ENCODE results near the gene CTCFL.

Gene CTCFL

GRCh38 chr20:57559658-57560553, 35.0 kb upstream of the CTCFL start:
- DNase-seq = no peak

DNA sequence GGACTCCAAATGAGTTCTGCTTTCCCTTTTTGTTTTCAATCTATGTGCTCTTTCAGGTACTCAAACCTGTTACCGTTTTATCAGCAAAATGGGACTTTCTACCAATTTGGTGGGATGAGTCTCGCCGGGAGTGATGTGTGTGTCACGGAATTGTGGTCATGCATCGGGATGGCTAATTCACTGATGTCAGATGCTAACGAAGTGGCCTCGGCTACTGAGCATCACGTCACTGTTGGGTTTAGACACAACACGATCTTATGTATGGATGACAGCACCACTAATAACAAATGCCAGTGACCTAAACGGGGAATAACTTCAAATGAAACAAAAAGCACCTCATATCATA, 34.3 kb upstream of the CTCFL start:
- no peak for DNase-seq

- no peak for DNase-seq
Observed at GRCh38 chr20:57558614-57559288, 33.8 kb upstream of the CTCFL start.

DNA sequence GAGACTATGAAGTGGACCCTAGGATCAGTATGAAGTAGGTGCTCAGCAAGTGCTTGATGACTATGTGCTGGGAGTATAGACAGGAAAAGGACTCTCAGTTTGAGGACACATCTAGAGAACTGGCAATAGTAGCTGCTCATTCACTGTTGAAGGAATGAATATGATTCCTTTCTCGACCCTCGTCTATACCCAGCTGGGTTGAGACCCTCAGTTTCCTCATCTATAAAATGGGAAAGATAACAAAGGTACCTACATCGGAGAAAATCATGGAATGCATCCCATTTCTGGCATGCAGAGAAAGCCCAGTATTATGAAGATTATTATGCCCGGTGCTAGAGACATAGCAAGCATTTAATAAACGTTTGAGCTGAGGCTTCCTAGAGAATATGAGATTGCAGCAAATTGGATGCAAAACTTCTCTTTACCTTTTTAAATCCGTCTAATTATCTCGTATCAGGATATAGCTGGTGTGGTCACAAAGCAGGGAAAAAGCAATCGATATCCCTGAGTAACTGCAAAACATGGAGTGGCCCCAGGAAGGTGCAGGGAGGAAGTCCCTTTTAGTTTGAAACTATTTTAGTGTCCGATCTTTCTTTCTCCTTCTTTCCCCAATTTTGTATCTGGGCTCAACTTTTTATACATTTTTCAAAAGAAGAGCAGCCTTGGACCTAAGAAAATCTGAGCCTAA, 33.1 kb upstream of the CTCFL start:
- no peak for DNase-seq

- DNase-seq = no peak
Observed at GRCh38 chr20:57556980-57557274, 32.0 kb upstream of the CTCFL start.

- DNase-seq = no peak
Observed at GRCh38 chr20:57555457-57556184, 30.7 kb upstream of the CTCFL start.

DNA sequence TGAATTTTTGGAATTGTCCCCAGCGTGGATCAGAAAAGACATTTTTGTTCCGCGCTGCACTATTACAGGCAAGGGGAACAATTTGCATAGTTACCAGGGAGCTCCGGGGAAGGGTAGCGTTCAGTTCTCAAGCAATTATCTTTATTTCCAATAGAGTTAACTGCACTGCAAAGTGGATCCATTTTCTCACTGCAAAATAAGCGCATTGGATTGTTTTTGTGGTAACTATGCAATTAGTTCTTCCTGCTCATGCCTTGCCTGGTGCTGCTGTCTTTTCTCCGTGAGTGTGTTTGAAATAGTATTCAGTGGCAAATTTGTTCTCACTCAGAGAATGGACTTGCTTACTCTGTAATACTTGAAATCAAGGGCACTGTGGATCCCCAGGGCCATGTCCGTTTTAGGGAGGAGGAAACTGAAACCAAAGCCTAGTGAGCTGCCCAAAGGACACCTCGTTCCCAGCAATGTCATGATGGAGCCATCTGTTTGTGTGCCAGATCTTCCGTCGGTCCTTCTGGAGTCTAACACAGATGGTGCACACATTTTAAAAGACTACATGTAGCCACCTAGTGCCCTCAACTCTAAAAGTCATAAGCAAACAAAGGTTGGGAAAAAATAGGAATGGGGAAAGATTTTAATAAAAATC, 28.6 kb upstream of the CTCFL start:
- DNase-seq = no peak

DNA sequence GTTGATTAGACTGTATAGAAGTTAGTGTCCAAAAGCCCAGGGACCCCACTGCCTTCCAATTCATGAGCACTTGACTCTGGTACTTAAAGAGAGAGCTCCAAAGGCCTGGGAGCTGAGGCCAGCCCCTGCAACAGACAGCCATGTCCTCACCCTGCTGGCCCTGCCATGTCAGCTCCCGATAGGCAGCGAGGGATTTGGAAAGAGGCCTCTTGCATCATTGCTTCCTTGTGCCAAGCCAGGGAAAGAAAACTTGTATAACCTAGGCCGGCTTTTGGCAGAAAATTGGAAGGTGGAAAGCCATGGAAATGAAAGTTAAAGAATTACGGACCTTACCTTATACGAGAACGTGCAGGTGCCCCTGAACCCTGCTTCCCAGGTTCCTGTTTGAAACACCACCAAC, 27.5 kb upstream of the CTCFL start:
- DNase-seq = no peak

- DNase-seq = no peak
Observed at GRCh38 chr20:57548177-57549058, 23.5 kb upstream of the CTCFL start.

DNA sequence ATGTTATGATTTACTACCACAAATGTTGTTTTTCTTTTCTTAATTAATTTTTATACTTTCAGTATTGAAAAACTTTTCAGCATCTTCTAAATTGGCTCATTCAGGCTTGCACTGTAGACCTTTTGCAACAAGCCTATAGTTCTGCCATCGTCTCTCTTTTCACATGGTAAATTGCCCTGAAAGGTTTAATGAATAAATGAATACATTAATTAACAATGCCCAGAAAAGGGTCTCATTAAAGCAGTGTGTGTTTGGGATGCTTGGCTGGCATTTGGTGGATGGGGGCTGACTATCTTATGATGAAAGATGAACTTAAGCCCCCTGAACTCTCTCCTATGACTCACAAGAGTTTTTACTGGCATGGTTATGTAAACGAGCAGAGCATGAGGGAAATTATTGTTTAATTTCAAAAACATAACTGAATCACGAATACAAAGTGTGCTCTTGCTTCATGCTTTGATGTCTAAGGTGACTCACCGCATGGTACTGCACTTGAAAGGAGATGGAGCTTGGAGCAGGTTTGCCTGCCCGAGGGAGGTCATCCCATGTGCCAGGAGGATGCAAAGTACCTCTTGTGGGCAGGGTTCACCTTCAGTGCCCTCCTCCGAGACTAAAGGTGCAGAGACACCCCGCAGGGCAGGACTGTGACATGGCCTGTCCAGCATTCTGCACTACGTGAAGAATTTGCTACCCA, 22.2 kb upstream of the CTCFL start:
- no peak for DNase-seq

DNA sequence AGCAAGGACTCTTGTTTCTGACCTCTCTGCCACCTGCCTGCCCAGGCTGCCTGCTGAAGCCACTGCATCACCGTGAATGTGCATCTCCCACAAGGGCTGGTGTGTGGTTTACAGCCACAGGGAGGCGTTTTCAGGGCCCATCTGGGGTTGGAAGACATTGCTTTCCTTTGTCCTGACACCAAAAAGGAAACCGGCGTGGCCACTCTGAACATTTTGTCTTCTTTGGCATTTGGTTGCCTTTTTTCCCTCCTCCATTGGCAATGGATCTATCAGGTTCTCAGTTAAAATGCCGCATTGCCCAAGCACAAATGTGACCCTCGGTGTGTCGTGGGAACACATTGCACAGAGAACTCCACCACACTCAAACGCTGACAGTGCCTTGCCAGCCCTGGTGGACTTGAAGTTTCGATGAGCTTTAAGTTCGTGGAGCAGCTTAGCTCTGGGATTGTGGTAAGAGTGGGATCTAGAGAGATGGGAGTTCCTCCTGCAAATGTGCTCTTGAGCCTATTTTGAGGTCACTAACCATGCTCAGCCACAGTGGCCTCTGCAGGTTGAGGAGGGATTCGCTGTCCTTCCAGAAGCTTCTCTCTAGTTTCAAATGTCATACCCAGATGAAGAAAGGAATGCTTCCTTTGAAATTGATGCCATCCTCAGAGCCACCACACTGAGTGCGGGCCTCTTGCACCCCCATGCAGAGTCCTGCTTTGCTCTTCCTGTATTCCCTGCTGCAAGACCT, 21.2 kb upstream of the CTCFL start:
- no peak for DNase-seq

- no peak for DNase-seq
Observed at GRCh38 chr20:57544838-57545564, 20.1 kb upstream of the CTCFL start.

- no peak for DNase-seq
Observed at GRCh38 chr20:57543754-57544153, 18.8 kb upstream of the CTCFL start.

DNA sequence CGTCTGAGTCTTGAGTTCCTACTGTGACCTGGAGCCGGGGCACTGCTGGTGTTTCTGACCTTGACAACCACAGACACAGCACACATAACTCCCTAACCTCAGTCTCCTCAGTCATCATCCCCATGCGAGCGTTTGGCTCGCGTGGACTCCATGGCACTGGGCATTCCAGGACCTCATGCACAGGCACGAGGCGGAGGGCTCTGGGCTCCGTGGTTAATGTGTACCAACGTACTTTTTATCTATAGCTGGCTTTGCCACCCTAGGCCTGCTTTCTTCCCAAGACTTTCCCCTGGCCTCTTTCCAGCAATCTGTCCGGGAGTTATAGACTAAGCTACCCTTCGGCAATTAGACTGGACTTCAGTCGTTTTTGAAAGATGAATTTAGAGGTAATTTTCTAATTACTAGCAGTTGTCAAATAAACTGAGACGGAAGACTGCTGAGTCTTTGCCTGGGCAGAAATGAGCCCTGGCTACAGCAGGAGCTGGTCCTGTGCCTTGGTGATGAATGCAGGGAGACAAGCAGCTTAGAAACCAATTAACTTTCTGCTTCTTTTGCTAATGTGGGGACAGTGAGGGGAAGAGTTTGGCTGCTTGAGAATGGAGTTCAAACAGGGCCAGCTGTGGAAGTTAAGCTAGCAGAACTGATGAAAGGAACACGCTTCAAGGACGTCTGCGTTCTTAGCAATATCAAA, 16.1 kb upstream of the CTCFL start:
- DNase-seq = no peak

DNA sequence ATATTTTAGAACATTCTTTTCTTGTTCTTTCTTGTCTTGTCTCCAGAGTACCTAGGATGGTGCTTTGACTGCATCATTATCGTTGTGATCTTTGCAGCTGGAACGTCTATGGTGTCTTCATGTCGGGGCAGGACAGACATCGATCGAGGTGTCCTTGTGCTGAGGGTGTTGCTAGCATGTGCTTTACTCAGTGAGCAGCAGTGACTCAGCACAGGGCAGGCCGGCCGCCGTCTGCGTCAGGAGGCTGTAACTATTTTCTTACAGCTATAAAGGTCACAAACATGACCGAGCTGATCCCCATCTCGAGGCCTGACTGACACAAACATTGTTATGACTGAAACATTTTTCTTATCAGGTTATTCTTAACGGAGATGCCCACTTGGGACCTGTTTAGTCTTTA, 14.9 kb upstream of the CTCFL start:
- no peak for DNase-seq

DNA sequence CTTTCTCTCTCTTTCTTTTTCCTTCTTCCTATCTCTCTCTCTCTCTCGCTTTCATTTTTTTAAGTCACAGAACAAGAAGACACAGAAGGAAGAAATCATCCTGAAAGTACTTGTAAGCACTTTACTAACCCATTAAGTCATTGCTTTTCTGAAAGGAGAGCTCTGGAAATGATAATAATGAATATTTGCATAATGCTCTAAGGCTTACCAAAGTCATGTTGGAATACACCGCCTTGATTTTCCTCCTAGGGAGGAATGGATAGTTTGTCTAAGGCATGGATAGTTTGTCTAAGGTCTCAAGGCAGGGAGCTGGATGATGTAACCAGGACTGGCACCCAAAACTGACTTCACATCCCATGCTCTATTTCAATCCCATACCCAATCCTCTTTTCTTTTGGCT, 12.9 kb upstream of the CTCFL start:
- DNase-seq = no peak

DNA sequence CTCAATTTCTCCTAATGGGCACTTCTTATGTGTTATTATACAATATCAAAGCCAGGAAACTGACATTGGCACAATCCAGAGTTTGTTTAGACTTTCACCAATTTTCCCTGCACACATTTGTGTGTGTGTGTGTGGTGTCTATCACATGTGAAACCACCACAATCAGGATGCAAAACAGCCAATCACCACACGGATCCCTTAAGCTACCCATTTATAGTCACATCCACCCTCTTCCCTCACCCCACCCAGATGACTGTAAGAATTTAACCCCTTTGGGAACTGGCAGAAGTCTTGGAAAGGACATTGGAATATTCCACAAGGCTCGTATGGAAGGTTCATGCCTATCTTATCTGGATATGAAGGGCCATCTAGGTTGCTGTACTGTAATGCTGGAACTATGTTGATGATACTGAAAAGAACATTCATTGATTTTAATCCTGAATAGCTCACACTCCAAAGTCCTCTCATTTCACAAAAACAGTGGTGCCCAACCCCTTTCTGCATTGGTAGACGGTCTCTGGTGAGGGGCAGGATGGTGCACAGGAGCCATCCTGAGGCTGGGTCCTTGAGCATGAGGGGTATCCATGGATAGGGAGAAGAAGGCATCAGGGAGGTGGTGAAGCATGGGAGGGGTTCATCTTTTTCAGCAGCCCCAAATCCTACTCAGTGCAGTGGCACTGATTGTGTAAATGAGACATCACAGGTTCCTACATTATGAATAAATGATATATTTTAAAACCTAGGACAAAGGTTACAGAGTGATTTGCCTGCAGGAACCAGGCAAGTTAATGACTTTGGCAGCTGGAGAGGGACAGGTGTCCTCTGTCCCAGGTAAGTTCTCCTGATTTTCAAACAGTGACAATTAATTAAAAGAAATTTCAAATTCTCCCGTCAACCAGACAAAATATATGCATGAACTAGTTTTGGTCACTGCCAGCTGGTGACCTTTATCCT, 12.1 kb upstream of the CTCFL start:
- no peak for DNase-seq

GRCh38 chr20:57536120-57536708, 11.3 kb upstream of the CTCFL start:
- DNase-seq = no peak

Data from activated naive CD4-positive, alpha-beta T cell treated with Interleukin-2 at 50 U/mL for 16 hours (primary cell).